ENCODE data around the gene CFC1B.
"Not testable (repeated sequence)": the region's sequence is repeated elsewhere in the genome, so short reads cannot be mapped to it uniquely, and the experiment has no call there.

Gene CFC1B

DNA sequence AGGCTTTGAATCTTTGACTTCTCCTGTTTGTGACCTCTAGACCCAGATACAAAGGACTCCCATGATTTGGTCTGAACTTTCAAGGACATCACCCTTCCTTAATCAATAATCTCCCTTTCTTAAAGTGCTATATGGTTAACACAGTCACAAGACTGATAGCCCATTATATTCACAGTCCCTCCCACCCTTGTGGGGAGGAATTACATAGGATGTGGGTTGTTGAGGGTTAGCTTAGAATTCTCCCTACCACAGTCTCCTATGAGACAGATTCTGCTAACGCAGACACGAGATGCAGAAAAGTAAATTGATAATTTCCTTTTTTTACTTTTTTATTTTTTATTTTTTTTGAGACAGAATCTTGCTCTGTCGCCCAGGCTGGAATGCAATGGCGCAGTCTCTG is 33.2 kb downstream of the CFC1B start:
- FAIRE-seq: not testable (repeated sequence)

DNA sequence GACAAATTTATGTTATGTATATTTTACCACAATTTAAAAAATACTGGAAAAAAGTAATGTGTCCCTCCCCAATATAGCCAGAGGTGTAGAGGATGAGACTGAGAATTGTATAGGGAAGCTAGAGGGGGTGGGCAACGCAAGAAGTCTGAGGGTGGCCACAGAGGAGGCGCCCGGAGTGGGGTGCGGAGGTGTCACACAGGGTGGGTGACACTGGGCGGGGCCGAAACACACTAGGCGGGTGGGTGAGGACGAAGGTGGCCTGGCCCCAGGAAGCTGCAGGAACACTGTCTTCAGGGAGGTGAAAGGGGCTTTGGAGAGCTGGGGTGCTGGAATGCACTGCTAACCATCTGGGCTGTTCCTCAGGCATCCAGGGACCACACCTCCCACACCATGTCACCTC is 35.4 kb downstream of the CFC1B start:
- not testable (repeated sequence) for DNase-seq (ENCODE audit: extremely low spot score, insufficient read length, low read depth); FAIRE-seq

More for the DNA sequence above, 33.2 kb downstream of the CFC1B start:
- DNase-seq (ENCODE audit: extremely low spot score, insufficient read length, low read depth): not testable (repeated sequence)

DNA sequence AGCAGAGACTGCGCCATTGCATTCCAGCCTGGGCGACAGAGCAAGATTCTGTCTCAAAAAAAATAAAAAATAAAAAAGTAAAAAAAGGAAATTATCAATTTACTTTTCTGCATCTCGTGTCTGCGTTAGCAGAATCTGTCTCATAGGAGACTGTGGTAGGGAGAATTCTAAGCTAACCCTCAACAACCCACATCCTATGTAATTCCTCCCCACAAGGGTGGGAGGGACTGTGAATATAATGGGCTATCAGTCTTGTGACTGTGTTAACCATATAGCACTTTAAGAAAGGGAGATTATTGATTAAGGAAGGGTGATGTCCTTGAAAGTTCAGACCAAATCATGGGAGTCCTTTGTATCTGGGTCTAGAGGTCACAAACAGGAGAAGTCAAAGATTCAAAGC is 45.1 kb downstream of the CFC1B start:
- FAIRE-seq; DNase-seq (ENCODE audit: extremely low spot score, insufficient read length, low read depth): not testable (repeated sequence)

- DNase-seq (ENCODE audit: extremely low spot score, insufficient read length, low read depth); FAIRE-seq: not testable (repeated sequence)
Observed at GRCh38 chr2:130571929-130572328, 50.9 kb downstream of the CFC1B start.

DNA sequence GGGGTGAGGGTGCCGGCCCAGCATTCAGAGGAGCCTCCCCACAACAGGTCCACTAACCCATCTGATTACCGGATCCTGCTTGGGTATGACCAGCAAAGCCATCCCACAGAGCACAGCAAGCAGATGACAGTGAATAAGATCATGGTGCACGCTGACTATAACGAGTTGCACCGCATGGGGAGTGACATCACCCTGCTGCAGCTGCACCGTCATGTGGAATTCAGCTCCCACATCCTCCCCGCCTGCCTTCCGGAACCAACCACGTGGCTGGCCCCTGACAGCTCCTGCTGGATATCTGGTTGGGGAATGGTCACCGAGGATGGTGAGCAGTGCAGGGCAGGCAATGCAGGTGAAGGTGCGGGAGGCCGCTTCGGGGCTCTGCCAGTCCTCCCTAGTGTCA is 53.2 kb downstream of the CFC1B start:
- not testable (repeated sequence) for FAIRE-seq; DNase-seq (ENCODE audit: extremely low spot score, insufficient read length, low read depth)

GRCh38 chr2:130576209-130576784 is 55.3 kb downstream of the CFC1B start:
- DNase-seq (ENCODE audit: extremely low spot score, insufficient read length, low read depth); FAIRE-seq: not testable (repeated sequence)

DNA sequence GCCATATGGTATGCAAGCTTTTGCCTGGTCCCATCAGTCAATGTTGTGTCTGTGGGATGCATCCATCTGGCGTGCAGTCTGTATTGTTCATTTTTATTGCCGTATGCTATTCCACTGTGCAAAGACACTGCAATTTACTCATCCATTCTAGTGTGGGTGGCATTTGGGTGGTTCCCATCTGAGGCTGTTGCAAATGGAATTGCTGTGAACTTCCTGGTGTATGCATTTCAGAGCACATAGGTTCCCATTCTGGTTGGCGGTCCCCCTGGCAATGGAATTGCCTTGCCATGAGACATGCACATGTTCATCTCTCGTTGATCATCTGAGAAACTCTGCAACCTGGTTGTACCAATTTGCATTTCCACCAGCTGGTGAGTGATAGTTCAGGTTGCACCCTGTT is 56.5 kb downstream of the CFC1B start:
- not testable (repeated sequence) for FAIRE-seq

More for the DNA sequence above, 56.5 kb downstream of the CFC1B start:
- not testable (repeated sequence) for DNase-seq (ENCODE audit: extremely low spot score, insufficient read length, low read depth)
